ENCODE measurements around the gene PTPRO.

The PTPRO gene

GRCh38 chr12:15346488-15346887 is 24.2 kb downstream of the PTPRO start:
- DNase-seq (ENCODE audit: low read depth in 2 of 2, low spot score in 1 of 2): no peak

DNA sequence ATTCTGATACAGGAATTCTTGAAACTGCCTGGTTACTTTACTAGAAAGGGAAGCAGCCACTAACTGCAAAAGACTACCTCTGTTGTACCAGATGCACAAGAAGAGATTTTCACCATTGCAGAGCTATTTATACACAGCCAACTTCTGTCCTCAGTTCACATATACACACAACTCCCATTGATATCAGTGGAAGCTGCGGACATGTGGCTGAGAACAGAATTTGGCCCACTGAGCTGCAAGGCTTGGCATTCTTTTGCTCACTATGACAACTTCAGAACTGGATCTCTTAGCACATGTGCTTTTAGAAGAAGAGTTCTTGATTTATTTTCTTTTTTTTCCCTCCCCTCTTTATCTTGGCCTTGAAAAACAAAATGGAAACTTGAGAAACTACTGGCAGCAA is 28.3 kb downstream of the PTPRO start:
- DNase-seq (ENCODE audit: low read depth in 2 of 2, low spot score in 1 of 2): no peak

DNA sequence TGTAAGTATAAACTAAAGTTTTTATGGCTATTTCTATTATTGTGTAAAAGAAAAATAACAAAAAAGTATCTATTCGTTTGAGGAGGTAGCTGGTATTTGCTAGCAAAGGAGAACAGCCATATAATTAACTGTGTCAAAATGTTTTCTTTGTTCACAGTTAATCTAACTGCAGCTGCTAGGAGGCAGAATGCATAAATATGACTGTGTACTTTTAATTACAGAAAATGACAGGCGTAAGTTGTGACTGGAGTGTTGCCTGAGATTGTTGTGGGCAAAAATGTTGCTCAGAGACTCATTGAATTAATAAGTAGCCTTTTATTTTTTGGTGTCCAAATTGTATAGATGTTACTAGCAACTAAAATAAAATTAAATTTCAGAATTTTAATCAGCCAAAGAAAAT is 33.5 kb downstream of the PTPRO start:
- DNase-seq (ENCODE audit: low read depth in 2 of 2, low spot score in 1 of 2): no peak

- no peak for DNase-seq (ENCODE audit: low read depth in 2 of 2, low spot score in 1 of 2)
These were observed 34.6 kb downstream of the PTPRO start for GRCh38 chr12:15356951-15357364.

DNA sequence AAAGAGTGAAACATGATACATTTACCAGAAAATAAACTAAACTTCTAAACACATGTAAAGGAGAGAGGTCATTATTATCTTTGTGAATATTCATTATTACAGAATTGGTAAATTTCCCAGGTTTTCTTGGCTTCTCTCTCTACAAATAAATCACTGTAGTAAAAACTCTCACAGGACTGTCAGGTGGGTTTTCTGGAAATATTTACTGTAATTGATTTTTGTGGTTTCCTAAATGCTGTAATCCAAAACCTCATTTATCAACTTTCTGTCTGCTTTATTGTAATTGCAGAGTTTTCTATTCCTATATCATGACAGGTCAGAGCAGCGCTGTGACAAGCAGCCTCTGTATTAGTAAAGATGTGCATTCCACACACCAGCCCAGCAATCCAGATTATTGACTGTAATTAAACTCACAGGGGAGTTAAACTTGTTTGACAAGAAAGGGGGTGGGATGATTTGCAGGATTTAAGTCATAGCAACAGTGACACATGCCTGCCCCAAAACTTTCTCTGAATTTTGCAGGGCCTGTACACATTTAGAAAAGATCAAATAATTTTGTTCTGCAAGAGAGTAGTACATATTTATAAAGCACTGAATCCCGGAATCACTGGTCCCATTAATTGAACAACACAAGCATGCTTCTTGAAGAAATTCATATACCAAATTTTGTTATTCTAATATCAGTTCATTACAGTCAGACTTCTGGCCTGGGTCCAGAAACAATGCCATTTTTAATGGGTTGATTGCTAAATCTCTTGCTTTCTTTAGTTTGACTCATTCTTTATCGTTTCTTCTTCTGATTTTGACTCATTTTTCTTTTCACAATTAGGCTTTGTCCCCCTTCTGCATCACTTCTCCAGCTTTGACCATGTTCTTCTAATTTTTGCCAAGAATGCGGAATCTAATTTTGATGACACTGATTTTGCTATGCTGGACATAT is 42.2 kb downstream of the PTPRO start:
- no peak for DNase-seq (ENCODE audit: low read depth in 2 of 2, low spot score in 1 of 2)

DNA sequence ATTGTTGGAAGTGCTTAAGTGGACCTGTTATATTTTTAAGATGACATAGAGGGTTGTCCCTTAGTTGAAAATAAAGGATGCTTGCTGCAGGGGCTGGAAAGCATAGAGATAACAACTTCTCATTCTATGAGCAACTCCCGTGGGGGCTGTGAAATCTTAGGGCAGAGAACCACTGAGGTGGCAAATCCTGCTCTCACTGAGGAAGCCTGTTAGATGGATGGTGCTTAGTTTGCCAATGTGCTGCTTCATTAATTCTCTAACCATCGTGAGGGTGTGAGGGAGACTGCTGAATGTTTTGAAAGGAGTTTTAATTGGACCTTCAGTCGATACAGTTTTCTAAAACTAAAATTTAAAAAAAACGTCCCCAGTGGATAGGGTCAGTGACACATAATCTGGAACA is 46.5 kb downstream of the PTPRO start:
- no peak for DNase-seq (ENCODE audit: low read depth in 2 of 2, low spot score in 1 of 2)

- no peak for DNase-seq (ENCODE audit: low read depth in 2 of 2, low spot score in 1 of 2)
These were observed 50.0 kb downstream of the PTPRO start for GRCh38 chr12:15372352-15372751.

GRCh38 chr12:15387772-15388171 is 65.5 kb downstream of the PTPRO start:
- no peak for DNase-seq (ENCODE audit: low read depth in 2 of 2, low spot score in 1 of 2)

DNA sequence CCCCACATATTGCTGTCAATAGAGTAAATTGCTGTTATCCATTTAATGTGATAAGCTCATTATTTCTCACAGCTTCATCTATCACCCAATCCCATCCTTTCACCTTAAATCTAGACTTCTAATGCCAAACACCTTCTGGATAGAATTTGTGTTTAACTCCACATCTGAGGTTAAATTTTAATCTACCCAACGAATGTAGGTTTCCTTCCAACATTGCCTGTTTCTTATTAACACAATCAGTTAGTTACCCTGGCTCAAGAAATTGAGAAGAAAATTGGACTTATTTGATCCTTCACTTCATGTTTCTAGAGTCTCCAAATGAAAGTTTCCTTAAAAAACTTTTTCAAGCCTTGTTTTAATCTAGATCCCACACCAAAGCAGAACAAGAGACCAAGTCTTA is 67.3 kb downstream of the PTPRO start:
- DNase-seq (ENCODE audit: low read depth in 2 of 2, low spot score in 1 of 2): no peak

DNA sequence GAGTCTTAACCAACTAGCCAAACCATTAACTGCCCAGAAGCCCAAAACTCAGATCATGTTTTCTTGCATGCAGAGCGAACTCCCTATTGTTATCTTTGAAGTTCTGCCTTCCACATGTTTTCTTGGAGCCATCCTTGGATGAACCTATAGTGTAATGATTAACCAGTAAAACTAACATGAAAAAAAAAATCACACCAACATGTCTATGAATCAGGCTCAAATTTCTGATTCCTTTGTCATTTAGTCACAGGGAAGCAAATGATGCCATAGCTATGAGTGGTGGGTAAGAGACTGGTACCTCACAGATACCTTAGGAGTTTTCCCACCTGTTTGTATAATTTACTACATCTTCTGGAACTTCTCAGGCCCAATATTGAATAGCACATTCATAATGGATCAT is 70.7 kb downstream of the PTPRO start:
- DNase-seq (ENCODE audit: low read depth in 2 of 2, low spot score in 1 of 2): no peak

DNA sequence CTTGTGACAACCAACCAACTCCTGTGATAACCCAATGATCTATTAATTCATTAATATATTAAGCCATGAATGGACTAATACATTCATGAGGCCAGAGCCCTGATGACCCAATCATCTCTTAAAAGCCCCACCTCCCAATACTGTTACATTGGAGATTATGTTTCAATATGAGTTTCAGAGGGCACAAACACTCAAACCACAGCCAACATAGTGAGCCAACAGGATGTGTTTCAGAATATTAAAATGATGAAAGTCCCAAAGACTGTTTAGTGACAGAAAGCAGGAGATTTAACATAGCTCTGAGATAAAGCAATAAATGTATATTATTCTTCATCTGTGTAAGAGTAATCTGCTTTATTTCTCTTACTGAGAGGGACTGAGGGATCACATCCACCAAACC is 71.7 kb downstream of the PTPRO start:
- no peak for DNase-seq (ENCODE audit: low read depth in 2 of 2, low spot score in 1 of 2)

- DNase-seq (ENCODE audit: low read depth in 2 of 2, low spot score in 1 of 2): no peak
These were observed 82.2 kb downstream of the PTPRO start for GRCh38 chr12:15404485-15404884.

DNA sequence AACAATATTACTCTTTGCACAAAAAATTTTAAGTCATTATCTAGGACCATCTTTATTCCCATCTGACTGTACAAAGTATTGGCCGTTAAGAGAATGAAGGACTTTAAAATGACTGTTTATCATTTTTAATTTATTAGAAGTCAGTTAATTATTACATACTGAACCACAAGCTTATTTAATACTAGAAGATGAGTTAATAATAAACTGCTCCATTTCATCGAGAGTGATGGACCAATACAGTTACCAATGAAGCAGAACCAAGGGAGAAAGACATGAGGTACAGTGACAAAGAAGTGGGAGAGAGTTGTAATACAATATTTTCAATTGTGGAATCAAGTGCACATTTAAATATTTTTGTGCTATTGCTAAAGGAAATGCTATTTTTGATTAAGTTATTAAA is 83.3 kb downstream of the PTPRO start:
- no peak for DNase-seq (ENCODE audit: low read depth in 2 of 2, low spot score in 1 of 2)

- DNase-seq (ENCODE audit: low read depth in 2 of 2, low spot score in 1 of 2): no peak
These were observed 84.7 kb downstream of the PTPRO start for GRCh38 chr12:15407025-15407424.

DNA sequence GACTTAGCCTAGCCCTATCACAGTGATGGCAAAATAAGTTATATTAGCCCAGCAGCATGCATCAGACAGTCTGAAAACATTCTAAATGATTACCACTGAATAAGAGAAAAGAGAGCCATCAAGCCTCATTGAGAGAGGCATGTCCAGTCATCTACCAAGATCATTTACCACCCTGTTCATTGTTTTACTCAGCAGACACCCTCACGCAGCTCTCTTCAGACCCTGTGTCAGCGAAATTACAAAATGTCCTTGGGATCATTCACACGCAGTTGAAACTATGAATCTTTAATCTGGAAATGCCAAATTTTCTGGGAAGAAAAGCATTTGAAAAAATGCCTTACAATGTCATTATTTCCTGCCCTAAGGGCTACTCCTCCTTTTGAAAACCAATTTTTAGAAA is 89.5 kb downstream of the PTPRO start:
- DNase-seq (ENCODE audit: low read depth in 2 of 2, low spot score in 1 of 2): no peak

DNA sequence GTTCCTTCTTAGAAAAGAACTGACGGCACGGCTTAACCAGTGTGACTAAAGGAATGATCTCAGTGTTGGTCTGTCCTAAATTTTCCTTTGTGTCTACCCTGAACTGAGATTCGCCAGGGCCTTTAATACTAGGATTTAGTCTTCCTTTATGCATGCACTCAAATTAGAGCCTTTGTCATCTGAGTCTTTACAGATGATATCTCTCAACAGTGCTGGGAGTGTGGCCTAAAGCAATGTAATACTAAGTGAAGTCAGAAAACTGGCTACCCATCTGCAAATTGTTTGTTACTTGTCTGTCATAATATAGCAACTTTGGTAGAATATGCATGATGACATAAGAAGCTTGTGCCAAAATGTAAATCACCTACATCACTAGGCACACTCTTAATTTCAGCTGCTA is 95.4 kb downstream of the PTPRO start:
- DNase-seq (ENCODE audit: low read depth in 2 of 2, low spot score in 1 of 2): no peak

DNA sequence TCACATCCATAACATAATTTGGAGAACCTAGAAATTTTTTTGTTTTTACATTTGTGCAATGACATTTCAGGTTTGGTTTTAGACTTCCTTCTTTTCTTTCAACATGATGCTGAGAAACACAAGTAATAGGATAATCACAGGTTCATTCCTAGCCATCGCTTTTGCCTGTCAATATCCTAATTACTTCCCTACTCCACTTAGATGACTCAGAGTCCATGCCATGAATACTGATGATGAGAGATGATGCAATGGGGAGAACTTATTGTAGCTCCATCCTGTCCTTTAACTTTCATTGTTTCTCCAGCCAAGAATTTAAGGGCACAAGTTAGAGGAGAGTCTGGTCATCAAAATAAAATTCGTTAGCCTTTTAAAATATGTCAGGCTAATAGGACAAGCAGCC is 101.3 kb downstream of the PTPRO start:
- no peak for DNase-seq (ENCODE audit: low read depth in 2 of 2, low spot score in 1 of 2)

DNA sequence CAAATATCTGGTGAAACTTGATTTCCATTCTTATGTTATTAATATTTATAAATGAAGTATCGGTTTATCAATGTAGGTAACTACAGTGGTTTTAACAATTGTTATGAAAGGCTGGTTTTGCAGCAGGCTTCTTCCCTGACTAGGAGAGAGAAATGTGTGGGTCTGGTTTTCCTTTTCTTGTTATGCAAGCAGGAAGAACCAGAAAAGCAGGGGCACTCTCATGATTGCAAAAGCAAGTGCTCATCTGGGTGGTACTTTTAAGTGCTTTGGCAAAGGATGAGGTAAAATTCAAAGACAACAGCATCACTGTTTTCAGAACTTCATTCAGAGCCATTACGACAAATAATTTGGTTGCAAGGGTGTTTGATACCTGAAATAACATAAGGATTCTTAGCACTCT is 105.6 kb downstream of the PTPRO start:
- no peak for DNase-seq (ENCODE audit: low read depth in 2 of 2, low spot score in 1 of 2)

DNA sequence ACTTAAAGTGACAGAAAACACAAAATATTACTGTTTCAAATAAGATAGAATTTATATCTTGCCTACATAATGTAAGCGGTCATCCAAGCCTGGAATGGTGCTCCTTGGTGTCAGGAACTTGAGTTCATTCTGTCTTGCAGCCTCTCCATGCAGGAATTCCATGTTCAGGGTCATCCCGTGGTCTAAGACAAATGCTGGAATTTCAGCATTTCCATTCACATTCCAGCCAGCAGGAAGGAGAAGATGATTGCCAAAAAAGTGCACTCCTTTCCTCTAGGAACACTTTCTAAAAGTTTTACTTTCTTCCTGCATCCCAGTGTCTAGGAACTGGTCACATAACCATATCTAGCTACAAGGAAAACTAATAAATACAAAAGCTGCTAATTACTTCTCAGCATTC is 106.3 kb downstream of the PTPRO start:
- DNase-seq (ENCODE audit: low read depth in 2 of 2, low spot score in 1 of 2): no peak

DNA sequence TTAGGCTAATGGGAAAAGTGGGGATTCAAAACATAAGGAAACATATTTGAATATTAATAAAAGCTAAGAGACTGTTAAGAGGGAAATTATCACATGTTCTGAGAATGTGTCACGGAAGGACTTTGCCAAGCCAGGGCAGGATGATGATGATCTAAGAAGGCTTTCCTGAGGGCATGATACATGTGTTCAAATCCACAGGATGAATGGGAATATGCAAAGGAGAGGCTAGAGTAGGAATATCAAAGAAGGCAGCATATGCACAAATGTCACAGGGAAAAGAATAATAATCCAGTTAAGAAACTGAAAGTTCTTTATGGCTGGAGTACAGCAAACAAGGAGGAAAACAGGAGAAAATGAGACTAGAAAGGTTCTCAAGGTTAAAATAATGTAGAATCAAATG is 107.0 kb downstream of the PTPRO start:
- DNase-seq (ENCODE audit: low read depth in 2 of 2, low spot score in 1 of 2): no peak

DNA sequence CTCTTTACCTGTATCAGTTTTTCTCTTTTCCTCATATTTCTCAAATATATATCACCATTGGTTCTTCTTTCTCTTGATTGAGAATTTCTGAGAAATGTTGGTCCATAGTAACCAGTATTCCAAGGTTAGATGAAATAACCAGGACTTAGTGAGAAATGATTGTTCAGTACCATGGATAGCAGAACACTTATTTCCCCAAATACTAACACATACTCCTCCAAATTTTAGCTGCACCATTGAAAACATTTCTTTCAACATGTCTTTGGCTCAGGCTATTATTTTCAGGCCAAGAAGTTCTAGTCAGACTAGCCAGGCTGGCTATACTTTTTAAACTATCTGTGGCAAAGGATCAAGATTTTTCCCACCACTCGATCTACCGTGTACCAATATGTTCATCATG is 113.3 kb downstream of the PTPRO start:
- DNase-seq (ENCODE audit: low read depth in 2 of 2, low spot score in 1 of 2): no peak

- DNase-seq (ENCODE audit: low read depth in 2 of 2, low spot score in 1 of 2): no peak
These were observed 117.2 kb downstream of the PTPRO start for GRCh38 chr12:15439459-15439858.

GRCh38 chr12:15443050-15443449 is 120.7 kb downstream of the PTPRO start:
- no peak for DNase-seq (ENCODE audit: low read depth in 2 of 2, low spot score in 1 of 2)
